ENCODE measurements around the gene CFHR1. TPM values are rescaled to one million over a fixed set of nuclear protein-coding genes. Genes with fewer than 3 reads are reported as not detected.
"Not testable (repeated sequence)": the region's sequence is repeated elsewhere in the genome, so short reads cannot be mapped to it uniquely, and the experiment has no call there.

Gene CFHR1
- not detected for total RNA-seq

GRCh38 chr1:196819531-196819930 lies at the start of gene CFHR1:
TSS of gene CFHR1 (plus strand) at chr1:196819731. CDS start at chr1:196819845, 114 bp downstream.
- not testable (repeated sequence) for H3K4me1 ChIP-seq (ENCODE audit: insufficient read depth, low read length); H3K4me3 ChIP-seq (ENCODE audit: low read length); H3K9me3 ChIP-seq (ENCODE audit: low read depth, low read length); H3K27me3 ChIP-seq (ENCODE audit: insufficient read depth, low read length)

DNA sequence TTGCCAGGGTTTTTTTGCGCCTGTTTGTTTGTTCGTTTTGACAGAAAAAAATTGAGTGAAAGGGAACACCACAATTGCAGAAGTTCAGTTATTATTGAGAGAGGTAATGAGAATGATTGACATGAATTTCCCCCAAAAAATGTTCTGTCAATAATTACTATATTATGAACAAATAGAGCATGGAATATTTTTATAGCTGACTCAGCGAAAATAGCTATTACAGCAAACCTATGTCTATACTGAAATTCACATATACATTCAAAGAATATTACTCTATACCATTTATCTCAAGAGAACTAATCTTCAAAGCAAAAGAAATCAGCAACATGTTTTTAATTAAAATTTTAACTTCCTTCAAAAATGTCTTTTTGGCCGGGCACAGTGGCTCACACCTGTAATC lies 49.7 kb upstream of the CFHR1 start:
- H3K4me1 ChIP-seq (ENCODE audit: insufficient read depth, low read length); H3K9me3 ChIP-seq (ENCODE audit: low read depth, low read length); H3K27me3 ChIP-seq (ENCODE audit: insufficient read depth, low read length); H3K4me3 ChIP-seq (ENCODE audit: low read length): not testable (repeated sequence)

GRCh38 chr1:196773713-196774112 lies 45.8 kb upstream of the CFHR1 start:
- no peak overlapping the region for H3K4me3 ChIP-seq (ENCODE audit: low read length)
- H3K4me1 ChIP-seq (ENCODE audit: insufficient read depth, low read length), result no peaks in the 10 kb centered on the region
- H3K9me3 ChIP-seq (ENCODE audit: low read depth, low read length), result no peaks in the 10 kb centered on the region
- H3K27me3 ChIP-seq (ENCODE audit: insufficient read depth, low read length), result no peaks in the 10 kb centered on the region

- Histone ChIP-seq H3K4me3 (ENCODE audit: low read length) (no peak overlapping the region), H3K9me3 (ENCODE audit: low read depth, low read length) (no peaks in the 10 kb centered on the region), H3K4me1 (ENCODE audit: insufficient read depth, low read length) (no peaks in the 10 kb centered on the region), H3K27me3 (ENCODE audit: insufficient read depth, low read length) (no peaks in the 10 kb centered on the region)
Observed at GRCh38 chr1:196774175-196774574, 45.4 kb upstream of the CFHR1 start.

DNA sequence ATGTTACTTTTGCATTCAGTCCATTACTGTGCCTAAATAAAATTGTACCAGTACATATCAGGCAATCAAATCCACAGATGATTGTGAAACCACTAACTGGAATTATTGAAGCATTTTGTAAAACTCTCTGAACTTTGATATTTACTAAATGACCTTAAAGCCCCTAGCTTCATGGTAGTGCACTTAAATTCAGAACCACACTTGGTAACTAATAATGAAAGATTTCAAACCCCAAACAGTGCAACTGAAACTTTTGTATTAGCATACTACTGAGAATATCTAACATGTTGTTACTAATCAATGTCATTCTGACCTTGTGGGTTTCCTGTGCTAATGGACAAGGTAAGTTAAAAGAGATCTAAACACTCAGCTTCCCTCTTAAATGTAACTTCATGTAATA lies 44.9 kb upstream of the CFHR1 start, which contains the start of gene CFHR3:
TSS of gene CFHR3 (plus strand) at position 238 of the 400 bp plus-strand sequence. CDS start at position 285, 47 bp downstream.
- Histone ChIP-seq H3K9me3 (ENCODE audit: low read depth, low read length) (no peaks in the 10 kb centered on the region), H3K4me1 (ENCODE audit: insufficient read depth, low read length) (no peaks in the 10 kb centered on the region), H3K4me3 (ENCODE audit: low read length) (no peak within 1 kb of the TSS), H3K27me3 (ENCODE audit: insufficient read depth, low read length) (no peaks in the 10 kb centered on the region)

DNA sequence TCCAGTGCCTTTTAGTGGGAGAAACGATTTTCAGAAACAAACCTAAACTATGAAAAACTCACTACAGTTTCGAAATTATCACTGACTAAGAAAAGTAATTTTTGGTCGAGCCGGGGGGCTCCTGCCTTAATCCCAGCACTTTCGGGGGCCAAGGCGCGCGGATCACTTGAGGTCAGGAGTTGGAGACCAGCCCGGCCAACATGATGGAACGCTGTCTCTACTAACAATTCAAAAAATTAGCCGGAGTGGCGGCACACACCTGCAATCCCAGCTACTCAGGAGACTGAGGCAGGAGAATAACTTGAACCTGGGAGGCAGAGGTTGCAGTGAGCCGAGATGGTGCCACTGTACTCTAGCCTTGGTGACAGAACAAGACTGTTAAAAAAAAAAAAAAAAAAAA lies 41.9 kb upstream of the CFHR1 start:
- Histone ChIP-seq H3K9me3 (ENCODE audit: low read depth, low read length) (no peaks in the 10 kb centered on the region), H3K4me1 (ENCODE audit: insufficient read depth, low read length) (no peaks in the 10 kb centered on the region), H3K27me3 (ENCODE audit: insufficient read depth, low read length) (no peaks in the 10 kb centered on the region), H3K4me3 (ENCODE audit: low read length) (no peak overlapping the region)

- Histone ChIP-seq H3K4me1 (ENCODE audit: insufficient read depth, low read length) (no peaks in the 10 kb centered on the region), H3K9me3 (ENCODE audit: low read depth, low read length) (no peaks in the 10 kb centered on the region), H3K4me3 (ENCODE audit: low read length) (no peak overlapping the region), H3K27me3 (ENCODE audit: insufficient read depth, low read length) (no peaks in the 10 kb centered on the region)
Observed at GRCh38 chr1:196779093-196779492, 40.4 kb upstream of the CFHR1 start.

GRCh38 chr1:196791252-196791651 lies 28.3 kb upstream of the CFHR1 start:
- not testable (repeated sequence) for H3K9me3 ChIP-seq (ENCODE audit: low read depth, low read length); H3K27me3 ChIP-seq (ENCODE audit: insufficient read depth, low read length); H3K4me1 ChIP-seq (ENCODE audit: insufficient read depth, low read length); H3K4me3 ChIP-seq (ENCODE audit: low read length)

DNA sequence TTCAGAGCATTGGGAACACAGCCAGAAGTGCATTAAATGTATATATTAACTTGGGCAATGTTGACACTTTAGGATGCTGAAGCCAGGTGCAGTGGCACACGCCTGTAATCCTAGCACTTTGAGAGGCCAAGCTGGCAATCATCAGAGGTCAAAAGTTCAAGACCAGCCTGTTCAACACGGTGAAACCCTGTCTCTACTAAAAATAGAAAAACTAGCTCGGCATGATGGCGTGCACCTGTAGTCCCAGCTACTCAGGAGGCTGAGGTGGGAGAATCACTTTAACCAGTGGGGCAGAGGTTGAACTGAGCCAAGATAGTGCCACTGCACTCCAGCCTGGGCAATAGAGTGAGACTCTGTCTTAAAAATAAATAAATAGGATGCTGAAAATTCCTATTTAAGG lies 25.4 kb upstream of the CFHR1 start:
- H3K27me3 ChIP-seq (ENCODE audit: insufficient read depth, low read length); H3K4me1 ChIP-seq (ENCODE audit: insufficient read depth, low read length); H3K4me3 ChIP-seq (ENCODE audit: low read length); H3K9me3 ChIP-seq (ENCODE audit: low read depth, low read length): not testable (repeated sequence)

GRCh38 chr1:196797891-196798290 lies 21.6 kb upstream of the CFHR1 start:
- no peaks in the 10 kb centered on the region for H3K27me3 ChIP-seq (ENCODE audit: insufficient read depth, low read length)
- no peak overlapping the region for H3K4me3 ChIP-seq (ENCODE audit: low read length)
- H3K4me1 ChIP-seq (ENCODE audit: insufficient read depth, low read length), result no peaks in the 10 kb centered on the region
- H3K9me3 ChIP-seq (ENCODE audit: low read depth, low read length), result no peaks in the 10 kb centered on the region

DNA sequence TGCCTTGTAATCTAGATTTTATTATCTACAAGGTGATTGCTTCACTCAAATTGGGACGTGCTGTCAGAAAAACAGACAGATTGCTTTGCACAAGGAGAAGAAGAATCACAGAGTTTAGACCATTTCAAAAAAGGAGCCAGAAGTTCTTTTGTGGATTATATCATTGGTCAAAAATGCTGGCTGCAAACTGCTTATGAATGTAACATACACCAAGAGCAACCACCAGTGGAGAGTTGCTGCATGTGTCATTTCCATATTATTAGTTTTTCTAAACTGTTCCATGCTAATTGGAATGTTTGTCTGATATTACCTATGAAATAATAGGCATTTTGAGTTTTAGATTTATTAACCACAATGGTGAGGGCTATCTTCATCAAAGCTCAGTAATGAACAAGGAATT lies 17.6 kb upstream of the CFHR1 start:
- H3K9me3 ChIP-seq (ENCODE audit: low read depth, low read length); H3K4me3 ChIP-seq (ENCODE audit: low read length); H3K27me3 ChIP-seq (ENCODE audit: insufficient read depth, low read length); H3K4me1 ChIP-seq (ENCODE audit: insufficient read depth, low read length): not testable (repeated sequence)

DNA sequence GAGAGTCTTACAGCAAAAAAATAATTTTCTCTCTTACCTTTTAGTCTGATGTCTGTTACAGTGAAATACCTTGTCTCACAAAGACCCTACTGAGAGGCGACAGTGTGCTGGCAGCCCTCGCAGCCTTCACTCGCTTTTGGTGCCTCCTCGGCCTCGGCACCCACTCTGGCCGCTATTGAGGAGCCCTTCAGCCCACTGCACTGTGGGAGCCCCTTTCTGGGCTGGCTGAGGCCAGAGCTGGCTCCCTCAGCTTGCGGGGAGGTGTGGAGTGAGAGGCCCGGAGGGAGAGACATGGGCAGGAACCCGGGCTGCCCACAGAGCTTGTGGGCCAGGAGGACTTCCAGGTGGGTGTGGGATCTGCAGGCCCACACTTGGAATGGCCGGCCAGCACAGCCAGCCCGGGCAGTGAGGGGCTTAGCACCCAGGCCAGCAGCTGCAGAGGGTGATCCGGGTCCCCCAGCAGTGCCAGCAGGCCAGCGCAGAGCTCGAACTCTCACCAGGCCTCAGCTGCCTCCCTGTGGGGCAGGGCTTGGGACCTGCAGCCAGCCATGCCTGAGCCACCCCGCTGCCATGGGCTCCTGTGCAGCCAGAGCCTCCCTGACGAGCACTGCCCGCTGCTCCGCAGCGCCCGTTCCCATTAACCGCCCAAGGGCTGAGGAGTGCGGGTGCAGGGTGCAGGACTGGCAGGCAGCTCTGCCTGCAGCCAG lies 10.8 kb upstream of the CFHR1 start:
- Histone ChIP-seq H3K4me3 (ENCODE audit: low read length) (no peak overlapping the region), H3K4me1 (ENCODE audit: insufficient read depth, low read length) (no peaks in the 10 kb centered on the region), H3K27me3 (ENCODE audit: insufficient read depth, low read length) (no peaks in the 10 kb centered on the region), H3K9me3 (ENCODE audit: low read depth, low read length) (no peaks in the 10 kb centered on the region)

DNA sequence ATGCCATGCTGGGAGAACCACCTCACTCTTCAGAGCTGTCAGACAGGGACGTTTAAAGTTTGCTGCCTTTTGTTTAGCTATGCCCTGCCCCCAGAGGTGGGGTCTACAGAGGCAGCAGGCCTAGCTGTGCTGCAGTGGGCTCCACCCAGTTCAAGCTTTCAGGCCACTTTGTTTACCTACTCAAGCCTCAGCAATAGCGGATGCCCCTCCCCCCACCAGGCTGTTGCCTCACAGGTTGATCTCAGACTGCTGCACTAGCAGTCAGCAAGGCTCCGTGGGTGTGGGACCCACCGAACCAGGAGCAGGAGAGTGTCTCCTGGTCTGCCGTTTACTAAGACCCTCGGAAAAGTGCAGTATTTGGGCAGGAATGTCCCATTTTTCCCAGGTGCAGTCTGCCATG lies 2.1 kb upstream of the CFHR1 start:
- not testable (repeated sequence) for H3K9me3 ChIP-seq (ENCODE audit: low read depth, low read length); H3K4me3 ChIP-seq (ENCODE audit: low read length); H3K27me3 ChIP-seq (ENCODE audit: insufficient read depth, low read length); H3K4me1 ChIP-seq (ENCODE audit: insufficient read depth, low read length)

GRCh38 chr1:196827860-196828259 lies 8.3 kb downstream of the CFHR1 start:
- not testable (repeated sequence) for H3K27me3 ChIP-seq (ENCODE audit: insufficient read depth, low read length); H3K4me1 ChIP-seq (ENCODE audit: insufficient read depth, low read length); H3K9me3 ChIP-seq (ENCODE audit: low read depth, low read length); H3K4me3 ChIP-seq (ENCODE audit: low read length)

- not testable (repeated sequence) for H3K27me3 ChIP-seq (ENCODE audit: insufficient read depth, low read length); H3K4me3 ChIP-seq (ENCODE audit: low read length); H3K9me3 ChIP-seq (ENCODE audit: low read depth, low read length); H3K4me1 ChIP-seq (ENCODE audit: insufficient read depth, low read length)
Observed at GRCh38 chr1:196849613-196850492, 30.3 kb downstream of the CFHR1 start.

DNA sequence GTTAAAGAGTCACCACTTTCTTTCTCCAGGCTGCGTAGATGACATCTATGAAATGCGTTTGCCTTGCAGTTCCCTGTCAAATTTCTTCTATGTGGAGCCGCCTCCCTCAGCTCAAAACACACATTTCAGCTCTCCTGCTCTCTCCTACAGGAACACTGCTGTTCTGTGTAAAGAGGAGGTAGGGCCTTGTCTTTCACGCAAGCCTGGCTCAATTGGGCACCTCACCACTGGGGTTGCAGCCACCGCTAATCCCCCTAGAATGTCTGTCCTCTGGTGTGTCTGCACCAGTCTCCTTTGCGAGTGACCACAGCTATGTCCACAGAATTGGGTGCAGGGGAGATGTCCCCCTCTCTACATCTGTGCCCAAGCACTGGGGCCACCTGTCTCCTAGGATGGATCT lies 36.5 kb downstream of the CFHR1 start:
- Histone ChIP-seq H3K27me3 (ENCODE audit: insufficient read depth, low read length) (no peaks in the 10 kb centered on the region), H3K9me3 (ENCODE audit: low read depth, low read length) (no peaks in the 10 kb centered on the region), H3K4me3 (ENCODE audit: low read length) (no peak overlapping the region), H3K4me1 (ENCODE audit: insufficient read depth, low read length) (no peaks in the 10 kb centered on the region)
